Testis (tissue), 3 donors: Measurements from ENCODE around the gene OR4D1. TPM values are rescaled to one million over a fixed set of nuclear protein-coding genes. Genes with fewer than 3 reads are reported as not detected.

Experiments used
- DNase-seq: peaks from one replicate; pipeline ENCODE4 v3.0.0-alpha.2; 2019
- H3K27ac ChIP-seq, 2 donors: fragments of 200-600 bp; sonication (generic); one replicate each; pipeline ENCODE4 v1.5.1; 2019
- H3K27me3 ChIP-seq: fragments of 200-600 bp; sonication (generic); one replicate; pipeline ENCODE4 v1.5.1; 2019
- H3K36me3 ChIP-seq: fragments of 200-600 bp; sonication (generic); one replicate; pipeline ENCODE4 v1.5.1; 2017; ENCODE audit warnings: low read depth; ENCODE audit errors: missing control alignments
- H3K4me1 ChIP-seq: fragments of 200-600 bp; sonication (generic); one replicate; pipeline ENCODE4 v1.5.1; 2019
- H3K4me3 ChIP-seq, 2 donors: fragments of 200-600 bp; sonication (generic); one replicate each; pipeline ENCODE4 v1.5.1; 2017 to 2019
- H3K9me3 ChIP-seq: fragments of 200-600 bp; sonication (generic); one replicate; pipeline ENCODE4 v1.5.1; 2017
- CTCF ChIP-seq, 3 experiments: fragments of 450-650 bp in 2 of 3; fragments of 200-600 bp in 1 of 3; sonication (generic) in 1 of 3; IDR thresholded peaks; one replicate each; pipeline ENCODE4 v1.5.1; 2016 to 2019; ENCODE audit warnings: antibody characterized with exemption in 3 of 3, mild to moderate bottlenecking in 2 of 3, moderate library complexity in 1 of 3
- POLR2A ChIP-seq: fragments of 450-650 bp; IDR thresholded peaks from one replicate; pipeline ENCODE4 v1.6.1; 2017; ENCODE audit warnings: antibody characterized with exemption, mild to moderate bottlenecking, moderate library complexity
- WGBS, 2 donors: methylation state at CpG; one replicate each; pipeline ENCODE4 v1.1.5; 2018; 5-methylcytosine and 5-hydroxymethylcytosine counted together
- intact Hi-C: fragments of 100-400 bp; cut with DNase I; formaldehyde crosslinking; loops from one replicate; pipeline ENCODE4 v1.15.1; 2023; ENCODE audit warnings: low total_unique reads
- polyA plus RNA-seq: library from polyadenylated mRNA; stranded (reverse); fragments of 350-450 nt; fragmentation: Illumina TruSeq; extraction: RNeasy Lipid Tissue Mini Kit (QIAGEN cat#74804); gene quantifications from one replicate; pipeline ENCODE4 v1.2.3, GENCODE V29; 2014; ENCODE audit warnings: low read depth, low replicate concordance; ENCODE audit not compliant: insufficient read depth
- total RNA-seq, 2 donors: library from RNA; depleted of rRNA; stranded (reverse); fragments of >200 nt; gene quantifications; one replicate each; pipeline ENCODE4 v1.2.3, GENCODE V29; 2016

Gene OR4D1
- total and polyA plus RNA-seq, 3 donors from 2014 or later, result 0.06 to 0.39 (median 0.18) TPM

DNA sequence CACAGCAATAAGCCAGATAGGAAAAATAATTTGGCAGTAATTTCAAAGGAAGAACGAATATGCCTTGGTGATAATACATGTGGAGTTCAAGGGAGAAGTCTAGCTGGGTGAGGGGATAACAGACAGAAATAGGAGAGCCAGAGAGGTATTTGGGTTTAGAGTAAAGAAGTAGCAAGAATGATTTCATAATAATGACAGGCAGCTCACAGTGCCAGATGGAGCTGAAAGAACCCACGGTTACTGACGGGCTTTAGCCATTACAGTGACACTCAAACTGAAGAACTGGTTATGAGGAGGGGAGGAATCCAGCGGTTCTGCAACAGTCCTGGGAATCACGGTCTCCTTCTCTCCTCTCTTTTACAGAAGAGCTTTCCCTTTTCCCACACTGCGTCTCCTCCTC is 2.2 kb downstream of the OR4D1 start:
- TF ChIP-seq CTCF (IDR thresholded peaks at IDR 0.05), result no peak
- no peak for TF ChIP-seq POLR2A
- no peak overlapping the region for H3K4me3 ChIP-seq
- 63% methylated on average over 6 of the region's 6 CpGs for WGBS, 2 donors
- no peaks in the 10 kb centered on the region for H3K36me3 ChIP-seq
- DNase-seq, result no peak
- H3K27me3 ChIP-seq, result no peaks in the 10 kb centered on the region
- H3K27ac ChIP-seq, result no peak overlapping the region
- intact Hi-C loops, result no loop called here
- no peaks in the 10 kb centered on the region for H3K9me3 ChIP-seq
- no peaks in the 10 kb centered on the region for H3K4me1 ChIP-seq

GRCh38 chr17:58153046-58153445 is 4.9 kb downstream of the OR4D1 start:
- TF ChIP-seq POLR2A (no peak), CTCF (IDR thresholded peaks at IDR 0.05) (no peak)
- no peaks in the 10 kb centered on the region for H3K4me1 ChIP-seq
- intact Hi-C loops, result no loop called here
- H3K27me3 ChIP-seq, result no peaks in the 10 kb centered on the region
- no peak overlapping the region for H3K4me3 ChIP-seq
- no peak overlapping the region for H3K27ac ChIP-seq
- H3K9me3 ChIP-seq, result no peaks in the 10 kb centered on the region
- WGBS, 2 donors, result 74% methylated on average over 2 of the region's 2 CpGs
- no peak for DNase-seq
- no peaks in the 10 kb centered on the region for H3K36me3 ChIP-seq

- Histone ChIP-seq H3K4me1 (no peaks in the 10 kb centered on the region), H3K36me3 (no peaks in the 10 kb centered on the region), H3K9me3 (no peaks in the 10 kb centered on the region), H3K27ac (no peak overlapping the region), H3K27me3 (no peaks in the 10 kb centered on the region), H3K4me3 (no peak overlapping the region)
- intact Hi-C loops, result no loop called here
- no peak for TF ChIP-seq POLR2A
- no peak for TF ChIP-seq CTCF (IDR thresholded peaks at IDR 0.05)
- DNase-seq, result no peak
Measured at GRCh38 chr17:58153671-58154070, 5.5 kb downstream of the OR4D1 start.

- intact Hi-C loops, result no loop called here
- Histone ChIP-seq H3K4me1 (no peaks in the 10 kb centered on the region), H3K9me3 (no peaks in the 10 kb centered on the region), H3K27me3 (no peaks in the 10 kb centered on the region), H3K36me3 (no peaks in the 10 kb centered on the region), H3K27ac (peak overlapping the region; percentile 11 to 50), H3K4me3 (peak overlapping the region; percentile 43 to 66)
- no peak for TF ChIP-seq POLR2A
- no peak for TF ChIP-seq CTCF (IDR thresholded peaks at IDR 0.05)
- WGBS, 2 donors, result 1% methylated on average over 40 to 65 of the region's 65 CpGs
- DNase-seq, result peak; percentile 69
Measured at GRCh38 chr17:58156839-58157803, 8.9 kb downstream of the OR4D1 start.

GRCh38 chr17:58158181-58158580 is 10.0 kb downstream of the OR4D1 start:
- H3K36me3 ChIP-seq, result no peaks in the 10 kb centered on the region
- TF ChIP-seq CTCF (IDR thresholded peaks at IDR 0.05), result no peak
- TF ChIP-seq POLR2A, result no peak
- intact Hi-C loops, result no loop called here
- no peak overlapping the region for H3K4me3 ChIP-seq
- WGBS, 2 donors, result 71 to 77% methylated on average over 2 of the region's 2 CpGs
- no peaks in the 10 kb centered on the region for H3K27me3 ChIP-seq
- no peak overlapping the region for H3K27ac ChIP-seq
- no peak for DNase-seq
- no peaks in the 10 kb centered on the region for H3K4me1 ChIP-seq
- no peaks in the 10 kb centered on the region for H3K9me3 ChIP-seq
